Body of pancreas (tissue), 4 donors: Measurements from ENCODE around the gene TAF4B.

Experiments
- CTCF ChIP-seq, 7 experiments: fragments of 450-650 bp in 4 of 7; fragments of 200-600 bp in 3 of 7; sonication (generic) in 3 of 7; IDR thresholded peaks; one replicate each; pipeline ENCODE4 v1.5.1; 2016 to 2019; ENCODE audit warnings: antibody characterized with exemption in 7 of 7
- POLR2A ChIP-seq, 3 donors: fragments of 450-650 bp; IDR thresholded peaks; one replicate each; pipeline ENCODE4 v1.6.1; 2016; ENCODE audit warnings: antibody characterized with exemption in 3 of 3, mild to moderate bottlenecking in 2 of 3

GRCh38 chr18:26255695-26256622 lies 29.7 kb downstream of the TAF4B start:
- TF ChIP-seq POLR2A (IDR thresholded peaks at IDR 0.05) (no peak), CTCF (IDR thresholded peaks at IDR 0.05) (no peak)
